ENCODE results near the gene SESTD1. TPM values are rescaled to one million over a fixed set of nuclear protein-coding genes. Genes with fewer than 3 reads are reported as not detected.

SESTD1 gene
- total and polyA plus RNA-seq, 2 of the 8 experiments (the other 6 are each of a cell fraction or from before 2014, with no cell fraction given): 5.2 to 49.6 TPM

- no peak for FAIRE-seq
Observed at GRCh38 chr2:179070895-179071294, 193.7 kb downstream of the SESTD1 start.

More at GRCh38 chr2:179070895-179071294, 193.7 kb downstream of the SESTD1 start:
- Histone ChIP-seq H3K23ac (ENCODE audit: insufficient read length) (no peak overlapping the region), H3K18ac (ENCODE audit: extremely low read depth, low read length) (no peak overlapping the region), H2AK5ac (ENCODE audit: low read depth, low read length) (no peak overlapping the region), H4K5ac (ENCODE audit: insufficient read length, low read depth, low read length) (no peak overlapping the region), H3K27me3 (replicated peaks in 1 of 4; ENCODE audit: control insufficient read depth in 3 of 4, extremely low read depth in 1 of 4, insufficient read depth in 3 of 4, low read length in 3 of 4) (no peaks in the 10 kb centered on the region), H3K4ac (replicated peaks; ENCODE audit: insufficient read length, low read depth, low read length) (no peak overlapping the region), H4K8ac (ENCODE audit: extremely low read depth, insufficient read depth, low read length) (no peak overlapping the region), H2BK20ac (ENCODE audit: low read length) (no peak overlapping the region), H3K27ac (ENCODE audit: low read depth, low read length) (no peak overlapping the region), H3K79me1 (ENCODE audit: low read depth, low read length) (no peaks in the 10 kb centered on the region), H4K20me1 (replicated peaks in 1 of 2; ENCODE audit: control insufficient read depth in 1 of 2, insufficient read depth in 2 of 2, low read length in 2 of 2) (no peaks in the 10 kb centered on the region), H3K36me3 (ENCODE audit: control insufficient read depth in 2 of 4, insufficient read depth in 4 of 4, low read length in 3 of 4) (no peaks in the 10 kb centered on the region), H3K9ac (replicated peaks in 1 of 4; ENCODE audit: extremely low read depth in 1 of 4, low read depth in 3 of 4, low read length in 3 of 4) (no peak overlapping the region), H4K91ac (replicated peaks; ENCODE audit: insufficient read length, low read length) (no peak overlapping the region), H3K23me2 (ENCODE audit: low read depth, low read length) (0 out of 2 replicates have a peak, but pooled peaks cover 2% of the 10 kb centered on the region), H2BK5ac (ENCODE audit: low read depth, low read length) (no peak overlapping the region), H3K56ac (replicated peaks; ENCODE audit: insufficient read length, low read depth, low read length) (no peak overlapping the region), H3K9me3 (ENCODE audit: insufficient read depth in 2 of 2, low read depth in 1 of 2, low read length in 1 of 2) (peaks cover 8 to 12% of the 10 kb centered on the region in 2 experiments; a peak in 3 of 4 replicates), H2AFZ (ENCODE audit: low read length) (no peak overlapping the region), H2BK12ac (ENCODE audit: low read depth, low read length) (no peak overlapping the region), H3K4me2 (ENCODE audit: insufficient read depth in 1 of 2, low read depth in 2 of 2, low read length in 2 of 2) (no peak overlapping the region), H2BK120ac (replicated peaks; ENCODE audit: low read depth, low read length) (no peak overlapping the region), H3K4me1 (replicated peaks in 1 of 4; ENCODE audit: control insufficient read depth in 3 of 4, insufficient read depth in 4 of 4, low read length in 3 of 4) (no peaks in the 10 kb centered on the region), H3K14ac (ENCODE audit: insufficient read length) (no peak overlapping the region), H3K79me2 (ENCODE audit: control insufficient read depth in 1 of 2, insufficient read depth in 2 of 2, low read length in 2 of 2) (no peaks in the 10 kb centered on the region), H2BK15ac (ENCODE audit: low read length) (no peak overlapping the region), H3K4me3 (ENCODE audit: extremely low read depth in 1 of 4, insufficient read depth in 2 of 4, low read depth in 3 of 4, low read length in 4 of 4) (no peak overlapping the region)
- POLR2A ChIA-PET (ENCODE audit: partially characterized antibody): no interaction called here
- TF ChIP-seq EGR1 (IDR thresholded peaks at IDR 0.05; ENCODE audit: borderline replicate concordance, low read depth, low read length) (no peak), HDAC2 (IDR thresholded peaks at IDR 0.05; ENCODE audit: borderline replicate concordance in 1 of 2, low read depth in 2 of 2, low read length in 2 of 2) (no peak), SIN3A (conservative IDR thresholded peaks at IDR 0.05 in 1 of 2, IDR thresholded peaks at IDR 0.05 in 1 of 2; ENCODE audit: low read depth in 1 of 2, low read length in 2 of 2) (no peak), POU5F1 (IDR thresholded peaks at IDR 0.05; ENCODE audit: low read depth, low read length) (no peak), EZH2 (IDR thresholded peaks at IDR 0.05; ENCODE audit: low read depth, low read length, severe bottlenecking) (no peak), GABPA (IDR thresholded peaks at IDR 0.05; ENCODE audit: borderline replicate concordance, insufficient read depth, low read length) (no peak), SUZ12 (IDR thresholded peaks at IDR 0.05; ENCODE audit: low read length) (no peak)
- 84% methylated on average over 2 of the region's 2 CpGs; no CpG with 5 or more reads in 1 of the 2 experiments for WGBS, 2 experiments (ENCODE audit: extremely low coverage in 1 of 2, insufficient coverage in 1 of 2, insufficient read length in 1 of 2, insufficient replicate concordance in 2 of 2, low coverage in 1 of 2, low lambda C conversion rate in 2 of 2, missing lambda C conversion rate in 1 of 2)
- CTCF ChIA-PET (ENCODE audit: partially characterized antibody): no interaction called here
- no peak for DNase-seq (ENCODE audit: low read depth in 1 of 2, low spot score in 2 of 2)
